SK-N-SH (cell line): ENCODE results near the gene ZNF75A. TPM values are rescaled to one million over a fixed set of nuclear protein-coding genes. Genes with fewer than 3 reads are reported as not detected.

Experiments
- CTCF ChIA-PET: fragments of 300-600, 350-600 bp; formaldehyde crosslinking; extraction: SDS; loops from one replicate; lab custom pipeline; 2021; lab: Yijun Ruan, JAX
- POLR2A ChIA-PET: fragments of 350-600 bp; sonication (Branson Sonifier 250); formaldehyde crosslinking; extraction: SDS; loops from one replicate; lab custom pipeline; 2020; ENCODE audit warnings: antibody characterized with exemption, inconsistent platforms; lab: Yijun Ruan, JAX
- DNase-seq: peaks from one replicate; pipeline ENCODE4 v3.0.0; 2012
- H2AFZ ChIP-seq: fragments of 200-600 bp; sonication (generic); 2 replicates; pipeline ENCODE4 v1.8.1; 2016; ENCODE audit warnings: antibody characterized with exemption, mild to moderate bottlenecking, low read depth
- H3F3A ChIP-seq: fragments of 200-600 bp; sonication (generic); replicated peaks from 2 replicates; pipeline ENCODE3; 2016; ENCODE audit warnings: antibody characterized with exemption, mild to moderate bottlenecking; ENCODE audit not compliant: insufficient read depth
- H3K27ac ChIP-seq, 2 experiments: fragments of 200-500 bp in 1 of 2; fragments of 200-600 bp in 1 of 2; sonication (Bioruptor generic) in 1 of 2; sonication (generic), shearing (Covaris generic) in 1 of 2; 2 replicates each; pipeline versions ENCODE4 v1.5.1 to v1.6.1; 2014 to 2016; ENCODE audit warnings: low read depth in 2 of 2, inconsistent platforms in 1 of 2, low read length in 1 of 2, mild to moderate bottlenecking in 1 of 2, mixed read lengths in 1 of 2
- H3K27me3 ChIP-seq: fragments of 200-600 bp; sonication (generic), shearing (Covaris generic); 2 replicates; pipeline ENCODE4 v1.6.1; 2016; ENCODE audit warnings: mixed run types; ENCODE audit not compliant: insufficient read depth
- H3K36me3 ChIP-seq, 2 experiments: fragments of 200-500 bp in 1 of 2; fragments of 200-600 bp in 1 of 2; sonication (Bioruptor generic) in 1 of 2; sonication (generic) in 1 of 2; replicated peaks in 1 of 2; 2 replicates each; pipeline versions ENCODE3 to v1.5.1; 2014 to 2016; ENCODE audit warnings: low read length in 1 of 2, mild to moderate bottlenecking in 1 of 2; ENCODE audit not compliant: insufficient read depth in 2 of 2, control insufficient read depth in 1 of 2
- H3K4me1 ChIP-seq, 2 experiments: fragments of 200-500 bp in 1 of 2; fragments of 200-600 bp in 1 of 2; sonication (Bioruptor generic) in 1 of 2; sonication (generic), shearing (Covaris generic) in 1 of 2; 2 replicates each; pipeline versions ENCODE4 v1.5.1 to v1.6.1; 2014 to 2016; ENCODE audit warnings: low read depth in 1 of 2, low read length in 1 of 2, mixed run types in 1 of 2; ENCODE audit not compliant: insufficient read depth in 2 of 2, control insufficient read depth in 1 of 2
- H3K4me2 ChIP-seq: fragments of 200-600 bp; sonication (generic), shearing (Covaris generic); 2 replicates; pipeline ENCODE4 v1.6.1; 2017; ENCODE audit warnings: mixed run types
- H3K4me3 ChIP-seq, 2 experiments: fragments of 200-500 bp in 1 of 2; fragments of 200-600 bp in 1 of 2; sonication (Bioruptor generic) in 1 of 2; sonication (generic), shearing (Covaris generic) in 1 of 2; 2 replicates each; pipeline versions ENCODE4 v1.5.1 to v1.8.1; 2014 to 2016; ENCODE audit warnings: low read depth in 2 of 2, inconsistent platforms in 1 of 2, low read length in 1 of 2, mild to moderate bottlenecking in 1 of 2, mixed read lengths in 1 of 2, moderate library complexity in 1 of 2
- H3K79me2 ChIP-seq: fragments of 200-600 bp; sonication (generic); 2 replicates; pipeline ENCODE4 v1.8.1; 2017; ENCODE audit warnings: mild to moderate bottlenecking; ENCODE audit not compliant: insufficient read depth
- H3K9ac ChIP-seq: fragments of 200-600 bp; sonication (generic); 2 replicates; pipeline ENCODE4 v1.6.1; 2017; ENCODE audit warnings: mixed run types
- H3K9me2 ChIP-seq: fragments of 200-600 bp; sonication (generic); 2 replicates; pipeline ENCODE4 v1.6.1; 2017; ENCODE audit warnings: mixed run types
- H3K9me3 ChIP-seq: fragments of 200-600 bp; sonication (generic); 2 replicates; pipeline ENCODE4 v1.6.1; 2017; ENCODE audit warnings: mixed run types, mild to moderate bottlenecking, moderate library complexity
- H4K20me1 ChIP-seq: fragments of 200-600 bp; sonication (generic); 2 replicates; pipeline ENCODE4 v1.6.1; 2017; ENCODE audit warnings: mild to moderate bottlenecking, mixed run types; ENCODE audit not compliant: insufficient read depth
- CTCF ChIP-seq: fragments of 200-600 bp; sonication (generic); IDR thresholded peaks from 2 replicates; pipeline ENCODE4 v1.6.1; 2017; ENCODE audit warnings: antibody characterized with exemption, mild to moderate bottlenecking, moderate library complexity
- EZH2phosphoT487 ChIP-seq: fragments of 200-600 bp; sonication (generic); IDR thresholded peaks from 2 replicates; pipeline ENCODE4 v1.6.1; 2017; ENCODE audit warnings: low read depth, mixed run types, mild to moderate bottlenecking, antibody characterized with exemption, moderate library complexity, borderline replicate concordance
- FOXJ3 ChIP-seq: sonication (generic); formaldehyde crosslinking; IDR thresholded peaks from 2 replicates; pipeline ENCODE4 v1.5.1; 2020; ENCODE audit warnings: mild to moderate bottlenecking, missing genetic modification reagents
- FOXM1 ChIP-seq: IDR thresholded peaks from 2 replicates; pipeline ENCODE4 v1.4.0; 2012; ENCODE audit warnings: low read depth, mild to moderate bottlenecking
- GABPA ChIP-seq: IDR thresholded peaks from 2 replicates; pipeline ENCODE4 v1.4.0; 2012; ENCODE audit warnings: low read depth, mild to moderate bottlenecking
- GATA2 ChIP-seq: sonication (generic); formaldehyde crosslinking; IDR thresholded peaks from 2 replicates; pipeline ENCODE4 v1.5.0; 2020; ENCODE audit warnings: mild to moderate bottlenecking, missing genetic modification reagents
- MEF2A ChIP-seq: IDR thresholded peaks from 2 replicates; pipeline ENCODE4 v1.4.0; 2012; ENCODE audit warnings: low read depth, borderline replicate concordance
- MXI1 ChIP-seq: IDR thresholded peaks from 2 replicates; pipeline ENCODE4 v1.6.1; 2012; ENCODE audit warnings: mild to moderate bottlenecking, low read depth, low read length, improper control_type of control experiment
- NFIC ChIP-seq: IDR thresholded peaks from 2 replicates; pipeline ENCODE4 v1.4.0; 2012; ENCODE audit warnings: borderline replicate concordance
- POLR2AphosphoS5 ChIP-seq: IDR thresholded peaks from 2 replicates; pipeline ENCODE4 v1.6.1; 2012; ENCODE audit warnings: low read depth, low read length
- RAD21 ChIP-seq: IDR thresholded peaks from 2 replicates; pipeline ENCODE4 v1.6.1; 2012; ENCODE audit warnings: mild to moderate bottlenecking, low read length
- RCOR1 ChIP-seq: fragments of 150-350 bp; IDR thresholded peaks from 2 replicates; pipeline ENCODE4 v1.6.1; 2017; ENCODE audit warnings: antibody characterized with exemption, low read length
- RFX5 ChIP-seq: IDR thresholded peaks from 2 replicates; pipeline ENCODE4 v1.6.1; 2012; ENCODE audit warnings: mild to moderate bottlenecking, improper control_type of control experiment, low read length
- RXRA ChIP-seq: IDR thresholded peaks from 2 replicates; pipeline ENCODE4 v1.4.0; 2012; ENCODE audit warnings: low read depth, mild to moderate bottlenecking, borderline replicate concordance
- SIN3A ChIP-seq: IDR thresholded peaks from 2 replicates; pipeline ENCODE4 v1.6.1; 2012; ENCODE audit warnings: low read depth, mild to moderate bottlenecking, low read length, moderate library complexity, borderline replicate concordance
- SMC3 ChIP-seq: IDR thresholded peaks from 2 replicates; pipeline ENCODE4 v1.6.1; 2012; ENCODE audit warnings: low read depth, low read length, improper control_type of control experiment
- TCF12 ChIP-seq: IDR thresholded peaks from 2 replicates; pipeline ENCODE4 v1.4.0; 2012
- TEAD4 ChIP-seq: IDR thresholded peaks from 2 replicates; pipeline ENCODE4 v1.4.0; 2012; ENCODE audit warnings: mild to moderate bottlenecking, borderline replicate concordance; ENCODE audit not compliant: insufficient read depth
- USF1 ChIP-seq: IDR thresholded peaks from 2 replicates; pipeline ENCODE4 v1.4.0; 2012; ENCODE audit warnings: low read depth, borderline replicate concordance
- YY1 ChIP-seq: IDR thresholded peaks from 2 replicates; pipeline ENCODE4 v1.4.0; 2012; ENCODE audit warnings: low read depth, mild to moderate bottlenecking
- WGBS: methylation state at CpG from one replicate; pipeline ENCODE4 v1.1.6; 2017; ENCODE audit warnings: low lambda C conversion rate; 5-methylcytosine and 5-hydroxymethylcytosine counted together
- polyA plus RNA-seq, 3 experiments: library from polyadenylated mRNA; depleted of rRNA; stranded (reverse); fragments of >200 nt; gene quantifications; 2 replicates each; pipeline ENCODE4 v1.2.3, GENCODE V29; 2012
- TF ChIP-seq, protein P1 (sequence below): IDR thresholded peaks from 2 replicates; pipeline ENCODE4 v1.4.0; 2012; ENCODE audit warnings: low read depth
- TF ChIP-seq, protein P2 (sequence below): IDR thresholded peaks from 2 replicates; pipeline ENCODE4 v1.6.1; 2012; ENCODE audit warnings: mild to moderate bottlenecking, low read depth, low read length, moderate library complexity

Gene ZNF75A
- polyA plus RNA-seq, 1 of the 3 experiments (the other 2 are of a cell fraction) = 7.2 TPM

- no peaks in the 10 kb centered on the region for H3K27me3 ChIP-seq
- peaks cover 8% of the 10 kb centered on the region for H3F3A ChIP-seq
- no peak overlapping the region for H3K9ac ChIP-seq
- CTCF ChIA-PET = no interaction called here
- no peaks in the 10 kb centered on the region for H3K4me1 ChIP-seq
- TF ChIP-seq RXRA (no peak), TCF12 (no peak), POLR2AphosphoS5 (no peak), NFIC (no peak), GABPA (no peak), YY1 (no peak), USF1 (no peak), SIN3A (no peak), TEAD4 (no peak), GATA2 (CRISPR knock-in tag) (no peak), MEF2A (no peak), SMC3 (no peak), RCOR1 (no peak), EZH2phosphoT487 (no peak), RAD21 (no peak), RFX5 (no peak)
- TF ChIP-seq, protein P1, sequence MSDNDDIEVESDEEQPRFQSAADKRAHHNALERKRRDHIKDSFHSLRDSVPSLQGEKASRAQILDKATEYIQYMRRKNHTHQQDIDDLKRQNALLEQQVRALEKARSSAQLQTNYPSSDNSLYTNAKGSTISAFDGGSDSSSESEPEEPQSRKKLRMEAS = no peak
- no peak overlapping the region for H2AFZ ChIP-seq
- H3K4me3 ChIP-seq = no peak overlapping the region; a peak in 1 of 4 replicates
- H3K79me2 ChIP-seq = peaks cover 18% of the 10 kb centered on the region; the same call in 1 of the 2 replicates
- POLR2A ChIA-PET = no interaction called here
- H3K27ac ChIP-seq = no peak overlapping the region
- H3K9me2 ChIP-seq = no peaks in the 10 kb centered on the region
- WGBS = 88% methylated on average over 12 of the region's 13 CpGs
- DNase-seq = no peak
- no peaks in the 10 kb centered on the region for H3K9me3 ChIP-seq
- no peaks in the 10 kb centered on the region for H4K20me1 ChIP-seq
- no peak overlapping the region for H3K4me2 ChIP-seq
- H3K36me3 ChIP-seq = peaks cover 28 to 65% of the 10 kb centered on the region in 2 experiments
These were observed 9.5 kb upstream of the ZNF75A start for GRCh38 chr16:3295783-3296182.

DNA sequence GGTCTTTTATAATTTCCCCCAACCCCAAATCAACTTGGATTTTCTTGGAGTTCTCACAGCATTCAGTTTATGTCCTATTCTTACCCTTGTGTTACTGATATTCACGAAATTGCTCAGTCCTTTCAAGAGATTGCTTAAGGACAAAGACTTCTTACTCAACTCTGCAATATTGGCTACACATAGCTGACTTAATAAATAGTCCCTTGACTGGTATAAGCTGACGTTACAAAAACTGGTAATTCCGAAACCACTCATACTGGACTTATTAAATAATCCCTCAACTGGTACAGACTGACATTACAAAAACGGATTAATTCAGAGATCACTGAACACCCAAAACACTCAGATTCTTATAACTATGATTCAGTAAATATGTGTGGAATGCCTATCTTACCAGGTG lies 927 bp upstream of the ZNF75A start:
- Histone ChIP-seq H3F3A (no peaks in the 10 kb centered on the region), H3K27me3 (no peaks in the 10 kb centered on the region), H4K20me1 (no peaks in the 10 kb centered on the region), H3K9me2 (no peaks in the 10 kb centered on the region), H3K9me3 (peaks cover 14% of the 10 kb centered on the region; the same call in 1 of the 2 replicates), H3K4me3 (peak overlapping the region; percentile 59 to 69), H3K79me2 (peaks cover 4% of the 10 kb centered on the region; the same call in 1 of the 2 replicates), H3K4me2 (peak overlapping the region; percentile 75), H3K4me1 (no peaks in the 10 kb centered on the region; a peak in 1 of 4 replicates), H3K27ac (no peak overlapping the region), H2AFZ (no peak overlapping the region), H3K9ac (no peak overlapping the region), H3K36me3 (peaks cover 20 to 61% of the 10 kb centered on the region in 2 experiments)
- CTCF ChIA-PET = interaction anchor here (0.7 kb wide), 1 partner anchor 12 kb away, joined by 3 read pairs; no protein-coding TSS in a partner anchor
- POLR2A ChIA-PET = interaction anchor here (0.7 kb wide), 1 partner anchor 139 kb away, joined by 3 read pairs; the partner anchor contains the start of genes NAA60 and ZNF597
- WGBS = 76% methylated on average over 4 of the region's 4 CpGs
- DNase-seq = no peak
- TF ChIP-seq RFX5 (no peak), MEF2A (no peak), FOXJ3 (CRISPR knock-in tag) (no peak), CTCF (no peak), RCOR1 (no peak), FOXM1 (no peak), NFIC (no peak), MXI1 (no peak)
- TF ChIP-seq, protein P2, sequence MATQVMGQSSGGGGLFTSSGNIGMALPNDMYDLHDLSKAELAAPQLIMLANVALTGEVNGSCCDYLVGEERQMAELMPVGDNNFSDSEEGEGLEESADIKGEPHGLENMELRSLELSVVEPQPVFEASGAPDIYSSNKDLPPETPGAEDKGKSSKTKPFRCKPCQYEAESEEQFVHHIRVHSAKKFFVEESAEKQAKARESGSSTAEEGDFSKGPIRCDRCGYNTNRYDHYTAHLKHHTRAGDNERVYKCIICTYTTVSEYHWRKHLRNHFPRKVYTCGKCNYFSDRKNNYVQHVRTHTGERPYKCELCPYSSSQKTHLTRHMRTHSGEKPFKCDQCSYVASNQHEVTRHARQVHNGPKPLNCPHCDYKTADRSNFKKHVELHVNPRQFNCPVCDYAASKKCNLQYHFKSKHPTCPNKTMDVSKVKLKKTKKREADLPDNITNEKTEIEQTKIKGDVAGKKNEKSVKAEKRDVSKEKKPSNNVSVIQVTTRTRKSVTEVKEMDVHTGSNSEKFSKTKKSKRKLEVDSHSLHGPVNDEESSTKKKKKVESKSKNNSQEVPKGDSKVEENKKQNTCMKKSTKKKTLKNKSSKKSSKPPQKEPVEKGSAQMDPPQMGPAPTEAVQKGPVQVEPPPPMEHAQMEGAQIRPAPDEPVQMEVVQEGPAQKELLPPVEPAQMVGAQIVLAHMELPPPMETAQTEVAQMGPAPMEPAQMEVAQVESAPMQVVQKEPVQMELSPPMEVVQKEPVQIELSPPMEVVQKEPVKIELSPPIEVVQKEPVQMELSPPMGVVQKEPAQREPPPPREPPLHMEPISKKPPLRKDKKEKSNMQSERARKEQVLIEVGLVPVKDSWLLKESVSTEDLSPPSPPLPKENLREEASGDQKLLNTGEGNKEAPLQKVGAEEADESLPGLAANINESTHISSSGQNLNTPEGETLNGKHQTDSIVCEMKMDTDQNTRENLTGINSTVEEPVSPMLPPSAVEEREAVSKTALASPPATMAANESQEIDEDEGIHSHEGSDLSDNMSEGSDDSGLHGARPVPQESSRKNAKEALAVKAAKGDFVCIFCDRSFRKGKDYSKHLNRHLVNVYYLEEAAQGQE = no peak
- TF ChIP-seq, protein P1 = no peak
